IPS DF 4.7 (cell line): ENCODE data around the gene MYLIP.

ENCODE experiments used
- DNase-seq: peaks from one replicate; pipeline ENCODE4 v3.0.0-alpha.2; 2013; ENCODE audit warnings: low spot score; ENCODE audit errors: extremely low read depth

MYLIP gene

DNA sequence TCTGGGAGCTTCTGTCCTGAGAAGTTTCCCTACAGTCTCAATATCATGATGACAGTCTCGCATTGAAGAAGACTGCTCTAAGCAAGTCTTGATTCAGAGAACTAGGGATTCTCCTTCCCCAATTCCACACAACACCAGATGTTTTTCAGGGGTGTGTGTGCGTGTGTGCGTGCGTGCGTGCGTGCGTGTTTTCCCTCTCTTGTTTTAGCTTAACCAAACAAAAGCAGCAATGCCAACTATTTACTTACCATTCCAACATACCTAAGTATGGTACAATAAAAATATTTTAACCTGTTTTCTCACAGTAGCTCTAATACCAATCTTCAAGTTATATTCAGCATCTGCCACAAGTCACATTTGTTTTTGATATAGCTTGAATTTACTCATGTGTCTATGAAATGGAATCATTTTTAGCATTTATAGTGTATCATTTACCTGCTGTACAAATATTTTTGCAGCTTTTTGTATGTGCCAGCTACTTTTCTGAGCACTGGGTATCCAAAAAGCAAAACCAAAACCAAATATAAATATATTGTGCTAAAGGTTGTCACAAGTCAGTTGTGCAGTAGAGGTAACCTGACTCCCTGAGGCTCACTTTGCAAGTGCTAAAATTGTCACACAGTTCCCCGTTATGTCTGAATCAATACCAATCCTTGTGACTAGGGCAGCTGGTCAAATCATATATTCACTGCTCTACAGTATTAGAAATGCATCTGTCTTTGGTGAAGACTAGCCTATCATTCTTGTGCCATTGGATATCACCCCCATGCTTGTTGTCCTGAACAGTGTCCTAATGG lies 21.7 kb upstream of the MYLIP start:
- no peak for DNase-seq

GRCh38 chr6:16108419-16108818 lies 20.5 kb upstream of the MYLIP start:
- no peak for DNase-seq

GRCh38 chr6:16108921-16109658 lies 19.8 kb upstream of the MYLIP start:
- no peak for DNase-seq

GRCh38 chr6:16109659-16110305 lies 19.1 kb upstream of the MYLIP start:
- no peak for DNase-seq

- DNase-seq, result no peak
Observed at GRCh38 chr6:16118825-16119224, 10.1 kb upstream of the MYLIP start.

DNA sequence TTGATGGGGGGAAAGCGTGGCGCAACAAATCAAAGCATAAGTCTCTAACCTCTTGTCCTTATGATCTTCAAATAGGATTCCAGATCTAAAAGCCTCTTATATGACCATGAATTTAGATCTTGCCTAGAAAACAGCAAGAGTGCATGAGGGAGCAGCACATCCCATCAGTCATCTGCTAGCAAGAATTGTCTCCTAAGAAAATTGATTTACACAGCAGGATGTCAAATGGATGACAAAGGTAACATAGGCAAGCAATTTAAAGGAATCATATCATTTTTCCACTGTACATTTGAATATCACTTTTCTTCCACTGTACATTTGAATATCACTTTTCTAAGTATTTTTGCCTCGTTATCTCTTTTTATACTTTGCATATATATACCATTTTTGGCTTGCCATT lies 7.5 kb upstream of the MYLIP start:
- DNase-seq, result no peak

DNA sequence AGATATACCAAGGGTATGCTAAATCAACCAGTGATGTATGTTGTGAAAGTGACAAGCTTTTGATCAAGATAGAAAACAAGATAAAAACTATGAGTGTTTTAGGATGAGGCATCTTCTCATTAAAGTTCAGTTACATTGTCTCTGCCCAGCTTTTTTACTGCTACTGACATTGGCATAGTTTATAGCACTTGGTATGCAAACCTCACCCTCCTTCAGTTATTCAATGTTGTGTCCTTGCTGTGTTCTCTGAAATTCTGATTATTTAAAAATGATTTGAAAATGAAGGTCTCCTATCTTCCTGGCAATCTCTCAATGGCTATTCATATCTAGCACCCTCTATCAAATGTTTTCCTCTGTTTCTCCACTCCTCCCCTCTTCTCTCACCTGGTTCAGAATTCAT lies 6.7 kb upstream of the MYLIP start:
- no peak for DNase-seq

- DNase-seq, result no peak
Observed at GRCh38 chr6:16124198-16125180, 4.4 kb upstream of the MYLIP start.

DNA sequence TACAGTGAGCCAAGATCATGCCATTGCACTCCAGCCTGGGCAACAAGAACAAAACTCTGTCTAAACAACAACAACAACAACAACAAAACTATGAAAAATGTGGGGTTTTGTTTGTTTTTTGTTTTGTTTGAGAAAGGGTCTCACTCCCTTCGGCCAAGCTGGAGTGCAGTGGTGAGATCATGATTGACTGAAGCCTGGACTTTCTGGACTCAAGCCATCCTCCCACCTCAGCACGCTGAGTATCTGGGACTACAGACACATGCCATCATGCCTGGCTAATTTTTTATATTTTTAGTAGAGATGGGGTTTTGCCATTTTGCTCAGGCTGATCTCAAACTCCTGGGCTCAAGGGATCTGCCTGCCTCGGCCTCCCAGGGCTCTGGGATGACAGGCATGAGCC lies 2.8 kb upstream of the MYLIP start:
- no peak for DNase-seq

DNA sequence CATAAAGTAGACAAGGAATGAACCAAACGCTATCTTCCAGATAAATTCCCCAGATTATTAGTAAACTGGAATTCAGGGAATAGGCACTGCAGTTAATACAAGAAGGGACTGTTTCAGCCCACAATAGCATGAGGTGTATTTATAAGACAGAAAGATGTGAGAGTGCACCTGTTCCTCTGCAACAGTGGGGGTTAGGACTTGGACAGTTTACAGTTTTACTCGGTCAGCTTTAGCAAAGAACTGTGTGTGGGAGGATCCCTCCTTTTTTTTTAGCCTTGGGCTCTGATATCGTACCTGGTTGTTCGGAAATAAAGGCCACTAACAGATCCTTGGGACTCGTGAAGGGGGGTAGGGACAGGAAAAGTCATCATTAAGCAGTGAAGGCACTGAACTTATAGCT lies 2.0 kb upstream of the MYLIP start:
- no peak for DNase-seq

DNA sequence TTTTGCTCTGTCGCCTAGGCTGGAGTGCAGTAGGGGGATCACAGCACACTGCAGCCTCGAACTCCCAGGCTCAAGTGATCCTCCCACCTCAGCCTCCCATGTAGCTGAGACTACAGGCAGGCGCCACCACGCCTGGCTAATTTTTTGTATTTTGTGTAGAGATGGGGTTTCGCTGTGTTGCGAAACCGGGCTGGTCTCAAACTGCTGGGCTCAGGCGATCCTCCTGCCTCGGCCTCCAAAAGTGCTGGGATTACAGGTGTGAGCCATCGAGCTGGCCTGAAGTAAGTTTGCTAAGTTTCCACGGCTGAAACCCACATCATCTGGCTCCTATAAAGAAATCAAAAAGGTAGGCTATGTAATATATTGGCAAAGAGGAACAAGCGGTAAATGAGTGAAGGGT lies 1.4 kb upstream of the MYLIP start:
- DNase-seq, result no peak

- DNase-seq, result no peak
Observed at GRCh38 chr6:16129623-16130401, 926 bp downstream of the MYLIP start.

- no peak for DNase-seq
Observed at GRCh38 chr6:16130437-16130891, 1.6 kb downstream of the MYLIP start.

- DNase-seq, result peak; percentile 25
Observed at GRCh38 chr6:16130932-16131387, 2.1 kb downstream of the MYLIP start.

- DNase-seq, result no peak
Observed at GRCh38 chr6:16132909-16133308, 4.0 kb downstream of the MYLIP start.

GRCh38 chr6:16134430-16134829 lies 5.5 kb downstream of the MYLIP start:
- no peak for DNase-seq

DNA sequence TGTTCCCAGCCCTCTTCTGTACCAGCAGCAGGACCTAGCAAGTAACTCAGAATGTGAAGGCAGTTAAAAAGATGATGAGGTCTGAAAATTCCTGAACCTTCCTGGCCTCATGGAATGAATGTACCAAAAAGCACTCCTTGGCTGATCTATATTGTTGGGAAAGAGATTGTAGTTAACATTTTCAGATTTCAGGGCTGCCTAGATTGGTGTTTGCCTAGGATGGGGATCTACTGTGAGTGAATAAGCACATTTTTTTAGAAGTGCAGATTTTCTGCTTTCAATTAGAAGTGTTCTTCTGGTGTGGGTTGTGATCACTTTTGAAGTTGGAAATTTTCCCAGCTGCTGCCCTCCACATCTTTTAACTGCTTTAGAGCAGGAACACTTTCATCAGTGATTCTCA lies 6.2 kb downstream of the MYLIP start:
- DNase-seq, result no peak

GRCh38 chr6:16136091-16136490 lies 7.2 kb downstream of the MYLIP start:
- DNase-seq, result no peak

DNA sequence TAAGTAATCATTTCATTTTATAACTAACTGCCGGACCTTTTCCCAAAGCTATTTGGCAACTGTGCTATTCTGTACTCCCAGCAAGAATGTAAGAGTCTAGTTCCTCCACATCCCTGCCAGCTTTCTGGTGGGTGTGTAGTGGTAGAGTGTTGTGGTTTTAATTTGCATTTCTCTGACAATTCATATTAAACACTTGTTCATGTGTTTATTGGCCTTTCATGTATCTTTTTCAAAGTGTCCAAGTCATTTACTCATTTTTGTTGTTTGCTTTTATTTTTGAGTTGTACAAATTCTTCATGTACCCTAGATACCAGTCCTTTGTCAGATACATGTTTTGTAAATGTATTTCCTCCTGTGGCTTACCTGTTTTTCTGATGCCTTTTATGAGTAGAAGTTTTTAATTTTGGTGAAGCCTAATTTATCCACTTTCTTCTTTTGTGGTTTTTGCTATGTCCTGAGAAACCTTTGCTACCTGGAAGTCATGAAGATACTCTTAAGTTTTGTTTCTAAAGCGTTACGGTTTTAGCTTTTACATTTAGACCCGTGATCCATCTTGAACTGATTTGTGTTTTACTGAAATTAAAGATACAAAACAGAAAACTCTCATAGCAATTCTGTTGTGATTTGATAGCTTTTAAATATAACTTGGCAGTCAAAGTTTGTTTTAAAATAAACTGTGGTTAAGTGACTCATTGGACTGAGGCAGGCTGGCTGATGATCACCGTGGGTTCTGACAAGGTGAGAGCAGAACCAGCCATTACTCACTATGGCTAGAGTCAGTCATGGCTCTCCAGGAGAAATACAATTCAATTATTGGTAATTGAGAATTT lies 8.0 kb downstream of the MYLIP start:
- DNase-seq, result no peak
